Activated gamma-delta T cell treated with anti-CD3 and anti-CD28 coated beads, Interleukin-2, amount 50 U/mL, for 16 hours (primary cell): Measurements from ENCODE around the gene FAT1.

Source experiments
- DNase-seq: peaks from one replicate; pipeline ENCODE4 v3.0.0-alpha.2; 2020; ENCODE audit warnings: low read depth

The FAT1 gene

GRCh38 chr4:186619088-186619487, 104.6 kb downstream of the FAT1 start:
- DNase-seq: no peak

GRCh38 chr4:186617921-186618320, 105.7 kb downstream of the FAT1 start:
- DNase-seq: no peak

DNA sequence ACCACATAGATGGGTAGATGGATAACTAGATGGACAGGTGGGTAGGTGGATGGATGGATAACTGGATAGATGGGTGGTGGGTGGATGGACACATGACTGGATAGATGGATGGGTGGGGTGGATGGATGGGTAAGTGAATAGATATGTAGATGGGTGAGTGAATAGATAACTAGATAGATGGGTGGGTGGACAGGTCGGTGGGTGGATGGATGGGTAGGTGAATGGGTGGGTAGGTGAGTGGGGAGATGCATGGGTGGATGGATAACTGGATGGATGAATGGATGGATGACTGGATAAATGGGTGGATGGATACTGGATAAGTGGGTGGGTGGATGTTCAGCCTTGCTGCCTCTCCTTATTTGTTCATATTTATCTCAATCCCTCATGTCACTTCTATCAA, 116.2 kb downstream of the FAT1 start:
- no peak for DNase-seq

GRCh38 chr4:186606591-186606992, 117.1 kb downstream of the FAT1 start:
- DNase-seq: no peak

DNA sequence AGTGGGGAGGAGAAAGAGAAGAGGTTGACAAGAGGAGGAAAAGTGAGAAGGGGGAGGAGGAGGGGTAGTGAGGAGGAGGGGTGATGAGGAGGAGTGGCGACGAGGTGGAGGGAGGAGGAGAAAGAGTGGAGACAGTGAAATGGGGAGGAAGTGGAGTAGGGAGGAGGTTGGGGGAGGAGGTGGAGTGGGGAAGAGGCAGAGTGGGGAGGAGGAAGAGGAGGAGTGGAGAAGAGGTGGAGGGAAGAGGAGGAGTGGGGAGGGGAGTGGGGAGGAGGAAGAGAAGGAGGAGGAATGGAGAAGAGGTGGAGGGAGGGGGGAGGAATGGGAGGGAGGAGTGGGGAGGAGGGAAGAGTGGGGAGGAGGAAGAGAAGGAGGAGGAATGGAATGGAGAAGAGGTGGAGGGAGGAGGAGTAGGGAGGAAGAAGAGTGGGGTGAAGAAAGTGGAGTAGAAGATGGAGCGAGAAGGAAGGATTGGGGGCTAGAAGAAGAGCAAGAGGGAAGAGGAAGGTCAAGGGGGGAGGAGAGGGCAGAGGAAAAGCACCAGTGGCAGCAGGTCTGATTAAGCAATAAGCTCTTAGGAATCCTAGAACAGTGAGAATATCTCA, 118.3 kb downstream of the FAT1 start:
- no peak for DNase-seq

GRCh38 chr4:186604124-186604807, 119.4 kb downstream of the FAT1 start:
- DNase-seq: no peak

DNA sequence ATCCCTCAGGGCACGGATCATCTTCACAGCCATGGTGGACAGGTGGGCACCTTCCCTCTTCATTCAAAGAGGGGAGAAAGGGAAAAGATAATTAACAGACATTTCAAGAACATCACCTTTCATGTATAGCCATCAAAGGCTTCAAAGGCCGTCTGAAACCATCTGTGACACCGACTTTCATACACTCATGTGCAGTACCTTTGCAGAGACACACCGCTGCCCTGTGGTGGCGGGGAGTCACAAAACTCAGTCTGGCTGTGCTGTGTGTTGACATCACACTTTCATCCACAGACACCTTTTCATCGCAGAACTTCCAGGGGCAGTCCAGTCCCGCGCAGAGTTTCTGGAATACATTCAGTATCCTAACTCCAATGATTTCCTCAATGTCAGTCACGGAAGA, 120.7 kb downstream of the FAT1 start:
- no peak for DNase-seq

GRCh38 chr4:186599483-186599882, 124.2 kb downstream of the FAT1 start:
- DNase-seq: no peak

DNA sequence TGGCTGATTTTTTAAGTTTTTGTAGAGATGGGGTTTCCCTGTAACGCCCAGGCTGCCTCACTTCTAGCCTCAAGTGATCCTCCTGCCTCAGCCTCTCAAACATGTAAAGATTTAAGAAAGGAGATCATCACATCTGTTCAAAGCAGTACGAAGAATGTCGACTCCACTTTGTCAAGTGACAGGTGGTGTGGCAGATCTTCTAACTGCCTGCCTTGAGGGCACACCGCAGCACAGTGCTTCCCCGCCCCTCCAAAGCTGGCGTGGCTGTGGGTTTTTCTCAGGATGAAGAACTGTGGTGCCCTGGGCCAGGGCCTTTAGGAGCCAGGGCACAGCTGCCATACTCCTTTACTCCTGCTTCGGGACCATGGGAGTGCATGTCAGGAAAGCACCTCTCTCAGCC, 125.0 kb downstream of the FAT1 start:
- DNase-seq: no peak

GRCh38 chr4:186596850-186597390, 126.7 kb downstream of the FAT1 start:
- no peak for DNase-seq

DNA sequence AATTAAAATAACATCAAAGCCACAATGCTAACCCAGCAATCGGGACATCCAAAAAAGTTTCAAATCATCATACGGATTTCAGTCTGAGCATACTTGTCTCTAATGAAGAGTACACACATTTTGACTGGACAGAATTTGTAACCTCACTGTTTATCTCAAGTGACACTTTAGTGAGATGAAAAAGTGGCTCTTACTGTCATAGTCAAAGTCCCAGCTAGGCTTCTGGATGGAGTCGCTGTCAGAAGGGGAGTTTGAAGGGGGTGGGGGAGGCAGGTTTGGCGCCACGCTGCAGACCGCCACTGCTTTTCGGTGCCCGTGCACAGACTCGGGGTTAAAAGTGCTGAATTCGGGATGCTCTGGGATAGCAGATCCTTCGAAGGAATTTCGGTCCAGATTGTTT, 127.3 kb downstream of the FAT1 start:
- DNase-seq: no peak

- DNase-seq: no peak
These were observed 130.1 kb downstream of the FAT1 start for GRCh38 chr4:186593587-186593973.

DNA sequence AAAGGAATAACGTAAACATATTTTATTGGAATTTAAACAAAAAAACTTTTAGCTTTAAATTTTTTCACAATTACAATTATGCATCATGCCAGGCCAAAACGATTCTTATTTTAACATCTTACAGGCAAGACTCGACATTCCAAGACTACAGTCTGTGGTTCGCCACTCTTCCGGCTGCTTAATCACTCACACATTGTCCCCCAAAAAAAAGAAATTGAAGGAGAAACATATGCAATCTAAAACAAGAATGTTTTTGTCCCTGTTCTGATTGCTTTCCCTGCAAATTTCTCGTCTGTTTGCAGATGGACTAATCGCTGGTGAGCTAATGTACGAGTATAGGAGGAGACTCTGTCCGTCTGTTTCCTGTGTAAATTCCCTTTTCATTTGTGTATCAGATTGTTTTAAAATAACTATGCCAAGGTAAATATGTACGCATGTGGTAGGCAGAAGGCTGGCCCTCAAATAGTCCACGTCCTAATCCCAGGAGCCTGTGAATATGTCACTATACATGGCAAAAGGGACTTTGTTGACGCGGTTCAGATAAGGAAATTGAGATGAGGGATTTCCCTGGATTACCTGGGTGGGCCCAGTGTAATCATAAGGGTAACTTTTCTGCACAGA, 130.6 kb downstream of the FAT1 start:
- no peak for DNase-seq

GRCh38 chr4:186592445-186592844, 131.2 kb downstream of the FAT1 start:
- DNase-seq: no peak

GRCh38 chr4:186591651-186592050, 132.0 kb downstream of the FAT1 start:
- no peak for DNase-seq

DNA sequence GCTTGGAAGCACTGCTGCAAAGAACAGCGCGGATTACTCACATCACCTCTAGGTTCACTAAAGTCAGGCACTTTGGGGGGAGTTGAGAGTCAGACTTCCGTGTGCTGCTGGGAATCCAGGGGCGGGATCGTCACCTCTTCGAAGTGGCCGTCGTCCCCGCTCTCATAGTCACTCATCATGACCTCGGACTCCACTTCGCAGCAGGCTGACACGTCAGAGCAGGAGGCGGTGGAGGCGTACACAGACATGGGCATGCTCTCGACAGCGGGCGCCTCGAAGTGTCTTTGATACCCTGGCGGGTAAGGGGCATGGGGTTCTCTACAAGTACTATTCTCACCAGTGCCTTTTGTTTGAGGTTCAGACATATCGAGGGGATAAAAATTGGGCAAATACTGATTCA, 135.2 kb downstream of the FAT1 start:
- DNase-seq: no peak

- peak; percentile 24 for DNase-seq
These were observed 136.1 kb downstream of the FAT1 start for GRCh38 chr4:186587416-186588018.

DNA sequence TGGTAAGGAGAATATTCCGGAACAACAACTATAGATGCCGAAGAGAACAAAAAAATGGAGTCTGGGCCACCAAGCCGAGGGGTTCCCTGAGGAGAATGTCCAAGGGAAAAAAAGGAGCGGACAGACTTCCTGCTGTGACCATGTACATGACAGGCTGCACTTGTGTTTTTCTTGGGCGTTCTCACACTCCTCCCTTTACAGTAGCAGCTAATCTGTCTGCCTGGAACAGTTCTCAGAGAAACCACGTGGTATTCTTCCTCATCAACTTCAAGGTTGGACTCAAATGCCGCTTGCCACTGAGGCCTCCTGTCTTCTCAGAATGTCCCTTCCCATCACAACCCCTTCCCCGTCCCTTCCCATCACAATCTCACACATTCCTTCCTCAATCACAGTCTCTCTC, 137.5 kb downstream of the FAT1 start:
- no peak for DNase-seq

GRCh38 chr4:186584912-186585311, 138.7 kb downstream of the FAT1 start:
- DNase-seq: no peak

DNA sequence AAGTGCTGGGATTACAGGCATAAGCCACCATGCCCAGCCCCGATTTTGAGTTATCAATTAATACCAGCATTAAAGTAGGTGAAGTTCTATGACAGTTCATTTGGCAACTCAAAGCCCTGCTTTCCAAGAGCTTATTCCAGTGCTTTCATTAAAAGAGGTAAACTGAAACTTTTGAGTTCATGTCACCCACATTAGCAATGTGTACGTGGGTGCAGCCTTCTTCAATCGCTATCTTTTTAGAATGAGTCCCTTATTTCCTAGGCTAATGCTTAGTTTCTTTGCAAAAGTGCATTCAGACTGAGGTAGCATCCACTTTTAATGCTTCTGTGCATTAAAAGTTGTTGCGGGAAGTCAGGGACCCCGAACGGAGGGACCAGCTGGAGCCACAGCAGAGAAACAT, 142.2 kb downstream of the FAT1 start:
- no peak for DNase-seq

DNA sequence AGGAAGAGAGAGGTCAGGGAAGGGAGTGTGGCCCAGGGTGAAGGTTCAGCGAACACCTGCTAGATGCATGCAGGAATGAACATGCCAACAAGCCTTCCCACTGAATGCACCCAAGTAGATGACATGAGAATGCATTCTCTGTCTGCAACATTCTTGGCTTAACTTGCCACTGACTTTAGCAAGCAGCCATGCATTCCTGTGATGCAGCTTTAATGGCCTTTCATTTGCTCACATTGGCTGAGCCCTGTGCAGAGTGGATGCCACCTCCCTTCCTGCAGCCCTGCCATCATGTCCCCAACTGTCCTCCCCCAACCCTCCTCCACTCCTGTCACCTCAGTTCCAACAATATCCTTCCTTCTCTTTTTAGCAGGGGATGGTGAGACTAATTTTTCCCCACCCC, 143.0 kb downstream of the FAT1 start:
- DNase-seq: no peak

- DNase-seq: no peak
These were observed 153.3 kb downstream of the FAT1 start for GRCh38 chr4:186570193-186570996.
